Measurements from ENCODE around the gene SLC44A2. TPM values are rescaled to one million over a fixed set of nuclear protein-coding genes. Genes with fewer than 3 reads are reported as not detected.

Gene SLC44A2
- total RNA-seq (2022) = 130 and 151 TPM in 2 replicates
- Bru-seq, nascent RNA = percentile 49 among the genes with signal in this experiment
- percentile 71 among the genes with signal in this experiment for BruChase-seq, experiment 1, labeled RNA remaining after a 6-hour chase
- BruChase-seq, experiment 2, labeled RNA remaining after a 2-hour chase = percentile 61 among the genes with signal in this experiment
- long read RNA-seq, transcript SLC44A2-201 (22 exons, 3,671 nt) = major isoform, 73 of 114 reads
- long read RNA-seq, partial matches to known transcripts = 30 of 114 reads
- long read RNA-seq, other reads (novel, unspliced or antisense) = 5 of 114 reads

- Mint-ChIP-seq H3K4me3 (ENCODE audit: low read depth, unreplicated experiment) (peak within 1 kb of the TSS; percentile 82), H3K27ac (ENCODE audit: unreplicated experiment) (peak within 1 kb of the TSS; percentile 84), H3K9me3 (ENCODE audit: low read depth, unreplicated experiment) (no peaks in the 10 kb centered on the region), H3K27me3 (ENCODE audit: unreplicated experiment) (no peaks in the 10 kb centered on the region), H3K4me1 (ENCODE audit: low read depth, unreplicated experiment) (peaks cover 20% of the 10 kb centered on the region), H3K36me3 (ENCODE audit: insufficient read depth, unreplicated experiment) (peaks cover 20% of the 10 kb centered on the region)
- no TSS peak for BruUV-seq (replicated peaks)
- peak; percentile 94 for DNase-seq
- CTCF ChIA-PET = interaction anchor here (0.6 to 0.9 kb wide), 3 partner anchors 19 to 92 kb away, joined by 5 to 10 read pairs (median 7); no protein-coding TSS in a partner anchor
- intact Hi-C loops (cut with micrococcal nuclease; ENCODE audit: unreplicated experiment) = no loop called here
- TF ChIP-seq, protein P1, sequence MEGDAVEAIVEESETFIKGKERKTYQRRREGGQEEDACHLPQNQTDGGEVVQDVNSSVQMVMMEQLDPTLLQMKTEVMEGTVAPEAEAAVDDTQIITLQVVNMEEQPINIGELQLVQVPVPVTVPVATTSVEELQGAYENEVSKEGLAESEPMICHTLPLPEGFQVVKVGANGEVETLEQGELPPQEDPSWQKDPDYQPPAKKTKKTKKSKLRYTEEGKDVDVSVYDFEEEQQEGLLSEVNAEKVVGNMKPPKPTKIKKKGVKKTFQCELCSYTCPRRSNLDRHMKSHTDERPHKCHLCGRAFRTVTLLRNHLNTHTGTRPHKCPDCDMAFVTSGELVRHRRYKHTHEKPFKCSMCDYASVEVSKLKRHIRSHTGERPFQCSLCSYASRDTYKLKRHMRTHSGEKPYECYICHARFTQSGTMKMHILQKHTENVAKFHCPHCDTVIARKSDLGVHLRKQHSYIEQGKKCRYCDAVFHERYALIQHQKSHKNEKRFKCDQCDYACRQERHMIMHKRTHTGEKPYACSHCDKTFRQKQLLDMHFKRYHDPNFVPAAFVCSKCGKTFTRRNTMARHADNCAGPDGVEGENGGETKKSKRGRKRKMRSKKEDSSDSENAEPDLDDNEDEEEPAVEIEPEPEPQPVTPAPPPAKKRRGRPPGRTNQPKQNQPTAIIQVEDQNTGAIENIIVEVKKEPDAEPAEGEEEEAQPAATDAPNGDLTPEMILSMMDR (IDR thresholded peaks at IDR 0.05; ENCODE audit: unreplicated experiment) = no peak
Measured at GRCh38 chr19:10625003-10625761, at the start of gene SLC44A2. Gene SLC44A2 (plus strand): TSS chr19:10625553. CDS start chr19:10625634, 81 bp downstream.

- TF ChIP-seq, protein P1 (IDR thresholded peaks at IDR 0.05; ENCODE audit: unreplicated experiment) = no peak
- Mint-ChIP-seq H3K4me1 (ENCODE audit: low read depth, unreplicated experiment) (no peaks in the 10 kb centered on the region), H3K36me3 (ENCODE audit: insufficient read depth, unreplicated experiment) (peaks cover 36% of the 10 kb centered on the region), H3K4me3 (ENCODE audit: low read depth, unreplicated experiment) (no peak overlapping the region), H3K27ac (ENCODE audit: unreplicated experiment) (no peak overlapping the region), H3K27me3 (ENCODE audit: unreplicated experiment) (no peaks in the 10 kb centered on the region), H3K9me3 (ENCODE audit: low read depth, unreplicated experiment) (no peaks in the 10 kb centered on the region)
- CTCF ChIA-PET = no interaction called here
- no peak for DNase-seq
- intact Hi-C loops (cut with micrococcal nuclease; ENCODE audit: unreplicated experiment) = no loop called here
- BruUV-seq (replicated peaks) = no TSS peak
Measured at GRCh38 chr19:10577951-10578350, 47.4 kb upstream of the SLC44A2 start.

DNA sequence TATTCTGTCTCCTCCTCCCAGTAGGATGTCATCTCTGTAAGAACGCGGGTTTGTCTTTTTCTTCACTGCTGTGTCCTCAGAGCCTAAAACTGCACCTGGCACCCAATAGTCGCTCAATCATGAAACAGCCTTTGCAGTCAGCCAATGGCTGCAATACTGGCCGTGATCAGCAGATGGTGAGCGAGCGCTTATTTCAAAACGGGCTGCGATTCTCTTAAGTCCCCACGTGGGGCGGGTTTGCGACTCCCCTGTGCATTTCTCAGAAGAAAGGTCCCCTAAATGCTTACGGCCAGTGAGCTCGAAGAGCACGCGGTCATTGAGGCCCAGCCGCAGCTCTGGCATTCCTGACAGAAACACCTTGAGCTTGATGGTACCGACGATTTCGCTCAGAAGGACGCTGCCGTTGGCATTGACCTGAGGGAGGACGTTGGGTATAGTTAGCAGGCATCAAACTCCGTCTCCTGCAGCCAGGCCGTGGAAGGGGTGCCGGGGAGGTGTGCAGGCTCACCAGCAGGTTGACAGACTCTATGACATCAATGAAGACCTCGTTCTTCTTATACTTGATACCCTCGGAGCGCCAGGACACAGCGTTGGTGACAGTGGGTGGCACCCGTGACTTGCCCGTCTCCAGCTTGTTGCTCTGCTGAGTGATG is 44.2 kb upstream of the SLC44A2 start:
- Mint-ChIP-seq H3K4me1 (ENCODE audit: low read depth, unreplicated experiment) (no peaks in the 10 kb centered on the region), H3K36me3 (ENCODE audit: insufficient read depth, unreplicated experiment) (peaks cover 29% of the 10 kb centered on the region), H3K27ac (ENCODE audit: unreplicated experiment) (no peak overlapping the region), H3K4me3 (ENCODE audit: low read depth, unreplicated experiment) (no peak overlapping the region), H3K27me3 (ENCODE audit: unreplicated experiment) (no peaks in the 10 kb centered on the region), H3K9me3 (ENCODE audit: low read depth, unreplicated experiment) (no peaks in the 10 kb centered on the region)
- CTCF ChIA-PET = interaction anchor here (0.6 to 3.0 kb wide), 8 partner anchors 60 to 140 kb away, joined by 3 to 46 read pairs (median 6); no protein-coding TSS in a partner anchor
- DNase-seq = peak; percentile 78
- intact Hi-C loops (cut with micrococcal nuclease; ENCODE audit: unreplicated experiment) = loop anchor here (1.0 to 2.0 kb wide), 2 partner anchors 63 to 118 kb away; no protein-coding TSS in a partner anchor
- no TSS peak for BruUV-seq (replicated peaks)
- TF ChIP-seq, protein P1 (IDR thresholded peaks at IDR 0.05; ENCODE audit: unreplicated experiment) = peak; percentile 95

- intact Hi-C loops (cut with micrococcal nuclease; ENCODE audit: unreplicated experiment) = no loop called here
- peaks cover under 1% of the 10 kb centered on the region for H3K4me1 Mint-ChIP-seq (ENCODE audit: low read depth, unreplicated experiment)
- H3K27ac Mint-ChIP-seq (ENCODE audit: unreplicated experiment) = no peak overlapping the region
- TF ChIP-seq, protein P1 (IDR thresholded peaks at IDR 0.05; ENCODE audit: unreplicated experiment) = no peak
- no peaks in the 10 kb centered on the region for H3K9me3 Mint-ChIP-seq (ENCODE audit: low read depth, unreplicated experiment)
- DNase-seq = no peak
- no peaks in the 10 kb centered on the region for H3K27me3 Mint-ChIP-seq (ENCODE audit: unreplicated experiment)
- H3K4me3 Mint-ChIP-seq (ENCODE audit: low read depth, unreplicated experiment) = no peak overlapping the region
- CTCF ChIA-PET = interaction anchor here (1.2 to 3.0 kb wide), 4 partner anchors 62 to 118 kb away, joined by 4 to 46 read pairs (median 8); no protein-coding TSS in a partner anchor
- H3K36me3 Mint-ChIP-seq (ENCODE audit: insufficient read depth, unreplicated experiment) = peaks cover 32% of the 10 kb centered on the region
- no TSS peak for BruUV-seq (replicated peaks)
Measured at GRCh38 chr19:10582091-10582490, 43.3 kb upstream of the SLC44A2 start.
